Measurements from ENCODE around the gene MBLAC1. TPM values are rescaled to one million over a fixed set of nuclear protein-coding genes. Genes with fewer than 3 reads are reported as not detected.

The MBLAC1 gene
- total and polyA plus RNA-seq, 9 of the 15 experiments (the other 6 are each of a cell fraction or from before 2014, with no cell fraction given) = 0.03 to 3.1 (median 0.52) TPM

DNA sequence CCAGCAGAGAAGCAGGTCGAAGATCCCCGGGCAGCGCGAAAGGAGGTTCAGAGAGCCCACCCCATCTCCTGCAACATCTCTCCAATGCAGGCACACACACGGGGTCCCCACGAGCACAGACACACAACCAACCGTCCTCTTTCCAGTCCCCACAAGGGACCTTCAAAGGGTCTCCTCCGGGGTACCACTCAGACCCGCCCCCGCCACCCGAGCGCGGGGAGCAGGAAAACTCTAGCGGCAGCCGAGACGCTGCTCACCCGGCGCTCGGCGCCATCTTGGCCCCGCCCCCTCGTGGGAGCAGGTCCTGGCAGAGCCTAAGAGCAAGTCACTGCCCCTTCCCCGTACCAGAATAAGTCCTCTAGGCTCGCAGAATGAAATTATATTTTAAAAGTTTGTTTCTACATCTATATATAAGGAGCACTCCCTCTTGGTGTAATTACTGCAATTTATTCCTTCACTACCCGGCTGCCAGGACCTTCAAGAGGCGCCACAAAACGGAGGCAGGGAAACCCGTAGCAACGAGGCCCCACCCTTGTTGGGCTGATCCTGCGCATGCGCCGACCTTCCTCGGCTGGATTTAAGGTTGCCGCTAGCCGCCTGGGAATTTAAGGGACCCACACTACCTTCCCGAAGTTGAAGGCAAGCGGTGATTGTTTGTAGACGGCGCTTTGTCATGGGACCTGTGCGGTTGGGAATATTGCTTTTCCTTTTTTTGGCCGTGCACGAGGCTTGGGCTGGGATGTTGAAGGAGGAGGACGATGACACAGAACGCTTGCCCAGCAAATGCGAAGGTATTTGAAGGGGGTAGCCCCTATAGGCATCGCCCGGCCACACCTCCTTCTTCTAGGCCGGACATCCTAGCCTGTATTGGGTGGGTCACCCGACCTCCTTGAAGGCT is 7.4 kb upstream of the MBLAC1 start, which contains the start of the genes CNPY4 and TAF6 (continued):
- TF ChIP-seq PRPF4 (IDR thresholded peaks at IDR 0.05; ENCODE audit: insufficient read depth, low read depth, low read length, poor library complexity, severe bottlenecking) (no peak), NCOA6 (IDR thresholded peaks at IDR 0.05) (no peak), MTA3 (IDR thresholded peaks at IDR 0.05; ENCODE audit: borderline replicate concordance) (peak; percentile 99), ARID2 (IDR thresholded peaks at IDR 0.05) (no peak), ZNF511 (CRISPR knock-in tag; IDR thresholded peaks at IDR 0.05) (peak; percentile 77), SLC30A9 (CRISPR knock-in tag; IDR thresholded peaks at IDR 0.05) (no peak), ZNF76 (CRISPR knock-in tag; IDR thresholded peaks at IDR 0.05; ENCODE audit: borderline replicate concordance) (0 out of 2 replicates have a peak, but pooled peaks have one; percentile 47), RBM25 (IDR thresholded peaks at IDR 0.05; ENCODE audit: low read depth, low read length, severe bottlenecking) (peak; percentile 37), IFI16 (CRISPR knock-in tag; IDR thresholded peaks at IDR 0.05) (no peak), CREB3L1 (IDR thresholded peaks at IDR 0.05; ENCODE audit: borderline replicate concordance, low read depth) (peak; percentile 59), SMARCA4 (IDR thresholded peaks at IDR 0.05) (0 out of 2 replicates have a peak, but pooled peaks have one; percentile 28), KDM4B (IDR thresholded peaks at IDR 0.05; ENCODE audit: borderline replicate concordance in 2 of 2, low read depth in 1 of 2) (peak in 1 of 2 experiments; percentile 15; a peak in 1 of 4 replicates), ATF2 (CRISPR knock-in tag; IDR thresholded peaks at IDR 0.05) (no peak), NELFE (IDR thresholded peaks at IDR 0.05; ENCODE audit: insufficient read depth, insufficient read length) (no peak), JUNB (CRISPR knock-in tag; conservative IDR thresholded peaks at IDR 0.05) (0 out of 2 replicates have a peak, but pooled peaks have one; percentile 10), MXI1 (IDR thresholded peaks at IDR 0.05; ENCODE audit: low read depth, low read length) (peak; percentile 95), ZNF764 (CRISPR knock-in tag; IDR thresholded peaks at IDR 0.05; ENCODE audit: low read depth) (no peak), CBX8 (IDR thresholded peaks at IDR 0.05; ENCODE audit: borderline replicate concordance, extremely low read depth, low read depth, low read length, poor library complexity, severe bottlenecking) (no peak)
- TF ChIP-seq, protein P1, sequence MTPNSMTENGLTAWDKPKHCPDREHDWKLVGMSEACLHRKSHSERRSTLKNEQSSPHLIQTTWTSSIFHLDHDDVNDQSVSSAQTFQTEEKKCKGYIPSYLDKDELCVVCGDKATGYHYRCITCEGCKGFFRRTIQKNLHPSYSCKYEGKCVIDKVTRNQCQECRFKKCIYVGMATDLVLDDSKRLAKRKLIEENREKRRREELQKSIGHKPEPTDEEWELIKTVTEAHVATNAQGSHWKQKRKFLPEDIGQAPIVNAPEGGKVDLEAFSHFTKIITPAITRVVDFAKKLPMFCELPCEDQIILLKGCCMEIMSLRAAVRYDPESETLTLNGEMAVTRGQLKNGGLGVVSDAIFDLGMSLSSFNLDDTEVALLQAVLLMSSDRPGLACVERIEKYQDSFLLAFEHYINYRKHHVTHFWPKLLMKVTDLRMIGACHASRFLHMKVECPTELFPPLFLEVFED (CRISPR knock-in tag; conservative IDR thresholded peaks at IDR 0.05) = peak; percentile 76; the same call in 1 of the 2 replicates
- TF ChIP-seq, protein P2, sequence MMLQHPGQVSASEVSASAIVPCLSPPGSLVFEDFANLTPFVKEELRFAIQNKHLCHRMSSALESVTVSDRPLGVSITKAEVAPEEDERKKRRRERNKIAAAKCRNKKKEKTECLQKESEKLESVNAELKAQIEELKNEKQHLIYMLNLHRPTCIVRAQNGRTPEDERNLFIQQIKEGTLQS (IDR thresholded peaks at IDR 0.05) = no peak
- TF ChIP-seq, protein P2 (CRISPR knock-in tag; conservative IDR thresholded peaks at IDR 0.05) = peak; percentile 72; the same call in 1 of the 2 replicates
